HG03135 (cell line): ENCODE results near the gene DMRTB1.

Experiments used
- ATAC-seq: cut with Tn5 transposase; IDR thresholded peaks from one replicate; pipeline ENCODE4 v1.9.1; 2021; ENCODE audit warnings: mild to moderate bottlenecking, moderate library complexity; ENCODE audit not compliant: unreplicated experiment

The DMRTB1 gene

GRCh38 chr1:53507116-53507820, 48.1 kb downstream of the DMRTB1 start:
- no peak for ATAC-seq

- ATAC-seq = no peak
Measured at GRCh38 chr1:53508056-53508990, 49.1 kb downstream of the DMRTB1 start.

- no peak for ATAC-seq
Measured at GRCh38 chr1:53508991-53509666, 49.9 kb downstream of the DMRTB1 start.

- no peak for ATAC-seq
Measured at GRCh38 chr1:53509775-53510174, 50.6 kb downstream of the DMRTB1 start.

- no peak for ATAC-seq
Measured at GRCh38 chr1:53510215-53510614, 51.0 kb downstream of the DMRTB1 start.

- ATAC-seq = no peak
Measured at GRCh38 chr1:53511323-53511932, 52.2 kb downstream of the DMRTB1 start.

GRCh38 chr1:53511933-53512806, 53.0 kb downstream of the DMRTB1 start:
- ATAC-seq = no peak

- ATAC-seq = no peak
Measured at GRCh38 chr1:53512807-53513755, 53.9 kb downstream of the DMRTB1 start.

- ATAC-seq = no peak
Measured at GRCh38 chr1:53513846-53514245, 54.6 kb downstream of the DMRTB1 start.

- no peak for ATAC-seq
Measured at GRCh38 chr1:53514436-53514835, 55.2 kb downstream of the DMRTB1 start.

- no peak for ATAC-seq
Measured at GRCh38 chr1:53516181-53516580, 57.0 kb downstream of the DMRTB1 start.
